GM21528 (cell line): ENCODE data around the gene ENPP7.

ENCODE experiments used
- ATAC-seq: cut with Tn5 transposase; IDR thresholded peaks from one replicate; pipeline ENCODE4 v1.9.1; 2021; ENCODE audit warnings: mild to moderate bottlenecking, moderate library complexity; ENCODE audit not compliant: unreplicated experiment, low FRiP score

The ENPP7 gene

DNA sequence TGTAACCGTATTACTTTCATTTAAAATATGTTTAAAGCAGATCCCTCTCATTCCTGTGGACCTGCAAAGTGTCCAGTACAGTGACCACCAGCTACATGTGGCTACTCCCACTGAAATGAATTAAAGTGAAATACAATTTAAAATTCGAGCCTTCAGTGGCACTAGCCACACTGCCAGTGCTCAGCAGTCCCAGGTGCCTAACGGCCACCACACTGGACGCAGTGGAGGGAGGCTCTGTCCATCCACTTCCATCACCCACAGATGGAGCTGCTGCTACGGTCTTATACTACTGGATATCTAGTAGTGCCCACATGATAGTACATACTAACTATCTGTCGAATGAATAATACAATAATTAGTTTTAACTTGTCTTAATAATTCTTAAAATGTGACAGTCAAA, 44.9 kb downstream of the ENPP7 start:
- no peak for ATAC-seq

DNA sequence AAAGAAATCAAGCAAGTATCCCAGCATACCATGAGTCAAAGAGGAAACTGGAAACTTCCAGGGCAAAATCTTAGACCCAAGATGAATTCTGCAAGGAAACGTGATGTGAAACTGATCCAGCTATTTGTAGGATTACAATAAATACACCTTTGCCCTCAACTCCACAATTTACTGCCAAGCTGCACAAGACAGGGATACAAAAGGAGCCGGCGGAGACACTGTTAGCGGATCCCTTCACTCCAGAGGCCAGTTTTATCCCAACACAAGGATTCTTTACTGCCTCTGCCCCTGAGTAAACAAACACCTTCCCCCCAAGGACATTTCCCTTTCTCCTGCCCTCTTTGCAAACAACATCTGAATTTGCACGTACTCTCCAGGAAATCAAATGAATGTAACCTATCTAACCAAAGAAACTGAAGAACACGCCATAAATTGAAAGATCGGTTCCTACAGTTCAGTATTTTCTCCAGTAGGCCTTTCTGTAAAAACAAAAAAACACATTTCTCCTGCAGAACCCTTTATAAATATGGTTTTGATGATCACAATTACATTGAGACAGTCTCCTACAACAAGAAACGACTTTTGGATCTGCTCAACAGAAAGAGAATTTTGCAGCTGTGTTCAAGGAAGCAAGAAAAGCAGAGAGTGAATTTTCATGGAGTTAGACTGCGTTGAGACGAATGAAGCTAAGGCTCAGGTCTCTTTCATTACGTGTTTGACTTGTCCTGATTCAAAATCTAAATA, 45.8 kb downstream of the ENPP7 start:
- ATAC-seq, result no peak

DNA sequence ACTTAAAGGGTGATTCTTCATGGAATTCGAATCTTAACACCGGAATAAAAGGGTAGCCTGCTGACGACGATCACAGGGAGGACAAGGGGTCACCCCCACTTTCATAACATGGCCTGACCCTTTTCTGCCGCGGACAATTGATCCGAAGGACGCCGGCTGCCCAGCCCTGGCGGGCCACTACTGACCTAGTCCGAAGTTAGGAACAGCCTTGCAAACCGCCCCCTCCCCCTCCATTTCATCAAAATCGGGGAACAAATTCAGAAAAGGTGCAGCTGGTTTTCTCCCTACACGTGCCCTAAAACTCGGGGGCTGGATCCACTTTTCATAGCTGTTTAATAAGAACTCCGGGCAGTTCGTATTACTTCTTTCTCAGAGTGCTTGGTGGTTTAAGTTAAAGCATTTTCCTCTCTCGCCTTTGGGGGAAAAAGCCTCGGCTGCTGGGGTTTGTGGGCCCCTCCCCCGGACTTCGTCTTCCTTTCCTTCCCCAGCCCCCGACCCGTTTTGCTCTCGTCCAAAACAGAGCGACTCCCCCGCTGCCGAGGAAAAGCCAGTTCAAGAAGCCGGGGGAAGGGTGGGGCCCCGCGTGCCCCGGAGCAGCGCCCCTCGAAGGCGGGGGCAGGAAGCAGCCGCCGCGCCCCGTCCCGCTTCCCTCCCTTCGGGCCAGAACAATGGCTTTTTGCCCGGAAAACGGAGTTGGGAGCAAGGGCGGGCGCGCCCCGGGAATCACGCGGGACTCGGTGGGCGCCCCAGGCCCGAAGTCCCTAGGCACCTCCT, 46.6 kb downstream of the ENPP7 start:
- ATAC-seq, result peak; percentile 27

DNA sequence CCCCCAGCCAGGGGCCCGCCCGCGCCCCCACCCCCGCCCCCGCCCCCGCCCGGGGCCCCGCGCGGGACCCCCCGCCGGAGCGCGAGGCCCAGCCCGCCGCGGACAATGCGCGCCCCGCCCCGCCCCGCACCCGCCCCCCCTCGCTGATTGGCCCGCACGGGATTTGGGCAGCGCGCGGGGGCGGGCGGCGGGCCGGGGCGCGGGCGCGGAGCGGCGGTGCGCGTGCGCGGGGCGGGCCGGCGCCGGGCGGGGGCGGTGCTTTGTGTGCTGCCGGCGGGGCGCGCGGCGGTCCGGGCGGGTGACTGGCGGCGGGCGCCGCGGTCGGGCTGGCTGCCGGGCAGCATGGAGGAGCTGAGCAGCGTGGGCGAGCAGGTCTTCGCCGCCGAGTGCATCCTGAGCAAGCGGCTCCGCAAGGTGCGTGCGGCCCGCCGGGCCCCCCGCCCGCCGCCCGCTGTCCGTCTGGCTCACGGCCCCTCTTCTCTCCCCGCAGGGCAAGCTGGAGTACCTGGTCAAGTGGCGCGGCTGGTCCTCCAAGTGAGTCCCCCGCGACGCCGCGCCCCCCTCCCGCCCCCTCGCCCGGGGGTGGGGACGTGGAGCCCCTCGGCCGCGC, 47.3 kb downstream of the ENPP7 start, which contains the start of gene CBX2:
CBX2 (plus strand) TSS at position 255 of the 610 bp plus-strand sequence; CDS start at position 343, 88 bp downstream.
- peak; percentile 56 for ATAC-seq

DNA sequence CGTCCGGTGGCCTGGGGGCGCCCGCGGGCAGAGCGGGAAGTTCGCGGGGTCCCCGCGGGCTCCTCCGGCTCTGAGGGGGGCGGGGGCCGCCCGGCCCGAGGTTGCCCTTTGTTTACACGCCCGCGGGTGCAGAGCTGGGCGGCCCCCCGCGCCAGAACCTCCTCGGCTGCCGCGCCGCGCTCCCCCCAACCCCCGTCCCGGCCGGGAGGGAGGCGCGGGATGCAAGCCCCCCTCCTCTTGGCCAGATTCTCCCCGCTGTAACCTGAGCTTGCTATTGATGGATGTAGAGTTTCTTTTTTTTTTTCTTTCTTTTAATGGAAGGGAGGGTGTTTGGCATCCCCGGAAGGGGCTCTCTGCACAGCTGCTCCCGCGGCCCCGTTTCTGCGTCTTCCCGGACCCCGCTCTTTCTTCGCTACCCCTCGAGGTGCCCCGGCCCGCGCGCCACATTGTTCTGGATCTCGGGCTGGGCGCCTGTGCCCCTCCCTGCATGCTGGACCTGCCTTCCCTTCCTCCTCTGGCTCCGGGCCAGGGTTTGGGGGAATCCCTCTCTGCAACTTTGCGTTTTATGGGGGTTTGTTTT, 47.9 kb downstream of the ENPP7 start:
- ATAC-seq, result no peak

DNA sequence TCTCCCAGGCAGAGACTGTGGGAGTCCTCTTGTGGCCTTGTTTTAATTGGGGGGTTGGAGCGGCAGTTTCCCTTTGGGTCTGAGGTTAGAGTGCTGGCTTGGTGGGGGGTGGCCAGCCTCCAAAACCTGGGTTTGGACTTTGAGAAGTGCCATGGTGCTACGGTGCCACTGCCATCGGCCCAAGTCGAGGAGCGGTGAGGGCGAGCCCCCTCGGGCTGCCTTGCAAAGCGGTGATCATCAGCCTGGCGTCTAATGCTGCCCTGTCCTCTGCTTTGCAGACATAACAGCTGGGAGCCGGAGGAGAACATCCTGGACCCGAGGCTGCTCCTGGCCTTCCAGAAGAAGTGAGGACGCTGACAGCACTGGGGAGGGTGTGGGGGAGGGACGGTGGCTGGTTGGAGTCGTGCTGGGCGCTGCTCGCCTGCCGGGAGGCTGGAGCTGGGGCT, 48.4 kb downstream of the ENPP7 start:
- ATAC-seq, result no peak

DNA sequence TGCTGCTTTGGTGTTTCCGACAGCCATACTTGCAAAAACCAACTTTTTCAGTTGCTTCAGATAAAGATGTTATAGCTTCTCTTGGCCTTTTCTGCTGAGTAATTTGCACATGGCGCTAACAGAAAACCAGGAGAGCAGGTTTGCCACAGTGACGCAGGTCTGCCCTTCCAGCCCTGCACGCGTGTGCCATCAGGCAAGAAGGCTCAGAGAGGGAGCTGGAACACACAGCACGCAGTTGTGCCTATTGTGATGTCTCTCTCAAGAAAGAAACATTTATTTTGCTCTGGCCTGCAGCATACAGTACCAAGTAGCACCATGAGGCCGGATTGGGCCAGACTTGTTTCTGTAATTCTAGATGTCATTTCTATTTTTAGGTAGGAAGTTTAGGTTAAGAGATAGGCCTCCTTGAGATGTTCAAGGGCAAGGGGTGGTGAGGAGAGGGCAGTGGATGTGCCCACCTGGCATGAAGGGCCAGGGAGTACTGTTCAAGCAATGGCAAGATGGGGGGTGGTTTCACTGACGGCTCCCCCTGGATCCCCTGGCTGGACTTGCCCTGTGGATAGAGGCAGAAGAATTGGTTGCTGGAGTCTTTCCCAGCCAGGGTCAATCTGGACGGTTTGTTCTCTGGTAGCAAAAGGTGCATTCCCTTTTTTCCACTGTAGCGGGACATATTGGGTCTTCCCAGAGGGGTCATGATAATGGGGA, 49.1 kb downstream of the ENPP7 start:
- no peak for ATAC-seq

DNA sequence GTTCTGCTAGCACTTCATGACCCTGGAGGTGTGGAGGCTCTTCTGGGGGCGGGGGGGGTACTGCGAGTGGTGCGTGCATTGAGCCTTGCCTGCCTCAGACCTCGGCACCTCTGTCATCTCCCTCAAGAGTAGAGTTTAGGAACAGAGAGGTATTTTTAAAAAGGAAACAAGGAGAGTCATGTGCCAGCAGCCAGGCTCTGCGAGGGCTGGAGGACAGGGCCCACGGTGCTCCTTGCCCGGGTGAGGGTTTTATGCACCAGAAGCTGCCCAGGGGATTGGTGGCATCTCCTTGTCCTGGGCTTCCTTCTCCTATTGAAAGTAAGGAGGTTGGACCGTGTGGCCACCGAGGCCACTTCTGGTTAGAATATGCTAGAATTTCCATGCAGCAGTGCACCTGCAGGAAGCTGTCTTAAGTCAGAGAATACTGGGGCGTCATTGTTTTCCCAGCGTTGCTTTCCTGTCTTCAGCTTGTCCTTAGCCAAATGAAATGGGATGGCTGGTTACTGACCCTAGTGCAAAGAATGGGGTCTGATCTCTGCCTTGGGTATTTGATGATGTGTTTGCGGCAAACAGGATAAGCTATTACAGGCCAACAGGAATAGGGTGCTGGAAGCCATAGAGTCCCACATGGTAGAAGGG, 50.4 kb downstream of the ENPP7 start:
- no peak for ATAC-seq

DNA sequence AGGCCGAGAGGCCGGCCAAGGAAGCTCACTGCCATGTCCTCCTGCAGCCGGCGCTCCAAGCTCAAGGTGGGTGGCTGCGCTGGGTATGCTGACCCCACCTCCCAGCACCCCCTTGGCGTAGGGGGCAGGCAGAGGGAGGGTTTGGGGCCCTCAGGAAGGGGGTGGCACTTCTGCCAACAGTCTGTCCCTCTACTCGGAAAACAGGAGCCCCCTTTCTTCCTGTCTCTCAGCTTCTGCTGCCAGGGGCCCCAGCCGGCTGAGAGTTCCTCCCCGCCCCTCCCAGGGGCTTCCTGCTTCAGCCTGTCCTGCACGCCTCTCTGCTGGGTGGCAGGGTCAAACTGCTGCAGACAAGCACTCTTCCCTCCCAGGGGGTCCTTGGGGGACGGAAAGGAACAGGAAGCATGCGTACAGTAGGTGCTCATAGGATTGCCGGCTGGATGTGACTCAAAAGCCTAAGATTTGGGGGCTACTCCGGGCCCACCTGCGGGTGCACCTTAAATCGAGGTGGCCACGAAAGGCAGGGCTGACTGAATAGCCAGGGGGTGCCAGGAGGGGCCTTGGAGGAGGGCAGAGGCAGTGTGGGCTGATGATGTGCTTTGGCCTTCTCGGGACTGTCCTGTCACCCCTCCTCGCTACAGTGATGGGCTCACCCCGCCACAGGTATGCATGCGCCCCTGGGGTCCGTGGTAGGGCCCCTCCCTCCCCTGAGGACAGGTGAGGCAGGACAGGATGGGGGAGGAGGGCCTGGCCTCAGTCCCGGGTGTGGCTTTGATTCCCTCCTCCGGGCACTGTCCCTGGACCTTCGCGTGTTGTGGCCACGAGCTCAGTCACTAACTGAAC, 51.2 kb downstream of the ENPP7 start:
- ATAC-seq, result no peak

DNA sequence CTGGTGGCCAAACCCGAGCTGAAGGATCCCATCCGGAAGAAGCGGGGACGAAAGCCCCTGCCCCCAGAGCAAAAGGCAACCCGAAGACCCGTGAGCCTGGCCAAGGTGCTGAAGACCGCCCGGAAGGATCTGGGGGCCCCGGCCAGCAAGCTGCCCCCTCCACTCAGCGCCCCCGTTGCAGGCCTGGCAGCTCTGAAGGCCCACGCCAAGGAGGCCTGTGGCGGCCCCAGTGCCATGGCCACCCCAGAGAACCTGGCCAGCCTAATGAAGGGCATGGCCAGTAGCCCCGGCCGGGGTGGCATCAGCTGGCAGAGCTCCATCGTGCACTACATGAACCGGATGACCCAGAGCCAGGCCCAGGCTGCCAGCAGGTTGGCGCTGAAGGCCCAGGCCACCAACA, 53.1 kb downstream of the ENPP7 start:
- ATAC-seq, result no peak

DNA sequence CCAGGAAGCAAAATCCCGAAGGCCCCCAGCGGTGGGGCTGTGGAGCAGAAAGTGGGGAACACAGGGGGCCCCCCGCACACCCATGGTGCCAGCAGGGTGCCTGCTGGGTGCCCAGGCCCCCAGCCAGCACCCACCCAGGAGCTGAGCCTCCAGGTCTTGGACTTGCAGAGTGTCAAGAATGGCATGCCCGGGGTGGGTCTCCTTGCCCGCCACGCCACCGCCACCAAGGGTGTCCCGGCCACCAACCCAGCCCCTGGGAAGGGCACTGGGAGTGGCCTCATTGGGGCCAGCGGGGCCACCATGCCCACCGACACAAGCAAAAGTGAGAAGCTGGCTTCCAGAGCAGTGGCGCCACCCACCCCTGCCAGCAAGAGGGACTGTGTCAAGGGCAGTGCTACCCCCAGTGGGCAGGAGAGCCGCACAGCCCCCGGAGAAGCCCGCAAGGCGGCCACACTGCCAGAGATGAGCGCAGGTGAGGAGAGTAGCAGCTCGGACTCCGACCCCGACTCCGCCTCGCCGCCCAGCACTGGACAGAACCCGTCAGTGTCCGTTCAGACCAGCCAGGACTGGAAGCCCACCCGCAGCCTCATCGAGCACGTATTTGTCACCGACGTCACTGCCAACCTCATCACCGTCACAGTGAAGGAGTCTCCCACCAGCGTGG, 53.7 kb downstream of the ENPP7 start:
- ATAC-seq, result no peak

DNA sequence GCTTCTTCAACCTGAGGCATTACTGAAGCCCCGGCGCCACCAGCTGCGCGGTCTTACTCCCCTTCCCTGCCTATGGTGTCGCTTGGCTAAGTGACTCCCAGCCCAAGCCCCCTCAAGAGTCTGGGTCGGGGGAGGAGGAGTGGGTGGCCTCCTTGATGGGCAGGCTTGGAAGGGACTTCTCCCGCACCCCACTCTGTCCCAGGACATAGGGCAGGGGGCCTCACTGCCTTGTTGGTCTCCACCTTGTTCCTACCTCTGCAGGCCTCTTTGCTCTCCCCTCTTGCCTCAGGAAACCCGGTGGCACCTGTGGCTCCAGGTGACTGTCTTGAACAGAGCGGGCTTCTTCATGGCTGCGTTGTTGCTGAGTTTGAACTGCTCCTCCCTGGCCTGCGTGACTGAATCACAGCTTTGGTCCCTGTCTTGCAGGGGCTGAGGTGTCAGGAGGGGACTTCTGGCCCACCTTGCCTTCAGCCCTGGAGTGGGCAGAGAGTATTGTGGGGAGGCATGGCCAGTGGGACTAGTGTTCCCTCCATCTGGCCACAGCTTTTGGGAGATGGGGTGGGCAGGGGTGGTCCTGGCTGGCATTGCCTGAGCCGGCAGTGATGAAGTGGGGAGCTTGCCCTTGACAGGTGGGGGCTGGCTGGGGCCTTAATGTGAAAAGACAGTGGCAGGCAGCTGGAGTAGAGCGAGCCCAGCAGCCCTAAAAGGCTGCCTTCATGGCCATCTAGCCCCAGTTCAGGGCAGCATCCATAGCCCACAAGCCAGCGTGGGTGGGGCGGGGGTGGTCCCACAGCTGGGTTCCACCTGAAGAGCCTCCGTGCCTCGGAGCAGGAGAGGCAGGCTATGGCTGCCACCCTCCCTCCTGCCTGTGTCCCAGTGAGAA, 54.5 kb downstream of the ENPP7 start:
- no peak for ATAC-seq

DNA sequence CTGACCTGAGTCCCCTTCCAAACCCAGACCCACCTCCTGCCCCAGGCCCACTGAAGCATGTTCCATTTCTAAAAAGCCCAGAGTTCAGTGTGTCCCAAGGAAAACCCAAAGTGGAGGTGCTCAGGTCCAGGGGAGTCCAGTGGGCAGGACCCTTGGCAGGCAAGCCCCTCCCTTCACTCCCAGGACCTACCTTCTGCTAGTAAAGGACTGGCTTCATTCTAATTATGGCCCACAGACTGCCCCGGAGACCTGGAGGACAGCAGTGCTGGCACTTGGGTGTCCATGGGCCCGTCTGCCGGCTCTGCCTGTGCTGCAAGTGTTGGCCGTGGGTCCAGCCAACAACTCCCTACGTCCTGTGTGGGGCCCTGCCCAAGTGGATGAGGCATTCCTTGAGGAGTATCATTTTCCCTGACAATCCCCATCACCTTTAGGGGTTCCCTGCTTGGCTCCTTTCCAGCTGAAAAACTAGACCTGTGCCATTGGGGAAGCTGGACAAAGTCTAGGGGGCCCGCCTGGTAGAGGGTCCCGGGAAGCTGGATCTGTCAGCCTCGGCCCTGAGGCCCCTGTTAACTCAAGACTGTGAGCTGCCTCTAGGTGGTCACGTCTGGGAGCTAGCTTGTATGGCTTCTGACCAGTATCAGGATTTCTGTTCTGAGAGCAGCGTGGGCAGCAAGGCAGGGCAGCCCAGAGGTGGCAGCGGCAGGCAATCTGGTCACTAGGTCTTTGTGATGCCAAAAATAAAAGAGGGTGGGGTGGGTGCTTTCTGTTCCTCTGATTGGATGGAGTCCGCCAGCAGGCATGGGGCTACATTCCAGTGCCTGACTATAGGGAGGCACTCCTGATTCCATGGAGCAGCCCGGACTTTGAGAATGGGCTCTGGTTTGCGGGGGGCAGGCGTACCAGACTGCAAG, 55.4 kb downstream of the ENPP7 start:
- ATAC-seq, result no peak

DNA sequence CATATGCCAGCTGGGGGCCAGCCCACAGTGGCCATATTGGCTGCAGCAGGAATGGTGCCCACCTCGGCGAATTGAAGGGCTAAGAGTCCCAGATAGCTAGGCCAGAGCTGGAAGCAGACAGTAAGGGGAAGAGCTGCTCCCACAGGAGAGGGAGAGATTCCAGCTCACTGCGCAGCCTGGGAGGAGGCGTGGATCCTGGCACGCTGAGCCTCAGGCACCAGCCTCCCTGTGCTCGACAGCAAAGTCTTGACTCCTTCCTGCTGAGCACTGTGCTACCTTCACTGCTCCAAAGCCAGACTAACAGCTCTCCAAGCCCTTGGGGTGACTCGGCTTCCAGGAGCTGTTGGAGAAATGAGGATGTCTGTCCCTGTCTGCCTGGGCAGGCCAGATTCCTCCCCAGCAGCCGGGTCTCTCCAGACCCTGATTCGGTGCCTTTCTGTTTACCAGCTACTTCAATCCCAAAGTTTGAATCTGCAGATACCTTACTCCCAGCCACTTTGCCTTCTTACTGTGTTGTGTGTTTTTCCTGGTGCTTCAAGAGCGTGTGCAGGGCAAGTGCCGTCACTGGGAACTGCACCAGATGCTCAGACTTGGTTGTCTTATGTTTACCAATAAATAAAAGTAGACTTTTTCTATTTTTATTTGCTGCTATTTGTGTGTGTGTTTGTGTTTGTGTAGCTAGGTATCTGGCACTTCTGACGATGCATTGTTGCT, 56.3 kb downstream of the ENPP7 start:
- no peak for ATAC-seq

DNA sequence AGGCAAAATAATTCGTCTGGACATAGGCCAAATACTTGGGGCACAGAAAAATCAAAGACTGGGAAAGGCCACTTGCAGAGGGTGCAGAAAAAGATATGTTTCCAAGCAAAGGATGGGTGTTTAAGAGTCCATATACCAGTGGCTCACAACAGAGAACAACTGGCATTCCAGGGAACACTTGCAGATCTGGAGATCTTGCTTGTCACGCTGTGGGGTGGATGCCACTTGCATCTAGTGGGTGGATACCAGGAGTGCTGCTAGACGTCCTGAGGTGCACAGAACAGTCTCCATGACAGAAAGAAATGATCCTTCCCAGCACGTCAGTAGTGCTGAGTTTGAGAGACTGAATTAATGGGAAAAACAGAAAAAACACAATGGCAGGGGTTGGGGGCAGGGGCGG, 57.7 kb downstream of the ENPP7 start:
- ATAC-seq, result no peak
